Neutrophil (primary cell): ENCODE data around the gene CHODL.

Experiments used
- H3K27ac ChIP-seq: fragments of 200-600 bp; sonication (generic); 2 replicates; pipeline ENCODE4 v1.5.1; 2016; ENCODE audit warnings: mild to moderate bottlenecking, moderate library complexity
- H3K27me3 ChIP-seq: fragments of 200-600 bp; sonication (generic); 2 replicates; pipeline ENCODE4 v1.6.0; 2016; ENCODE audit warnings: mild to moderate bottlenecking
- H3K36me3 ChIP-seq: fragments of 200-600 bp; sonication (generic); 2 replicates; pipeline ENCODE4 v1.5.1; 2017
- H3K4me1 ChIP-seq, 2 experiments: fragments of 200-600 bp in 1 of 2; sonication (generic) in 1 of 2; 1 replicate in 1 of 2; 2 replicates in 1 of 2; pipeline versions ENCODE4 v1.5.1 to v1.6.1; 2013 to 2016; ENCODE audit warnings: low read depth in 1 of 2, low read length in 1 of 2, mild to moderate bottlenecking in 1 of 2, moderate library complexity in 1 of 2; ENCODE audit not compliant: control insufficient read depth in 1 of 2, insufficient read depth in 1 of 2
- H3K4me3 ChIP-seq, 2 experiments: fragments of 200-600 bp in 1 of 2; sonication (generic) in 1 of 2; 1 replicate in 1 of 2; 2 replicates in 1 of 2; pipeline ENCODE4 v1.5.1; 2013 to 2016; ENCODE audit warnings: low read depth in 1 of 2, low read length in 1 of 2, mild to moderate bottlenecking in 1 of 2, moderate library complexity in 1 of 2
- H3K9me3 ChIP-seq: fragments of 200-600 bp; sonication (generic); 2 replicates; pipeline ENCODE4 v1.5.1; 2016
- TF ChIP-seq, protein P1 (sequence below): fragments of 200-600 bp; sonication (generic); IDR thresholded peaks from 2 replicates; pipeline ENCODE4 v1.5.1; 2016; ENCODE audit warnings: antibody characterized with exemption

Gene CHODL

GRCh38 chr21:18228060-18228739, 16.4 kb upstream of the CHODL start:
- Histone ChIP-seq H3K27me3 (no peaks in the 10 kb centered on the region), H3K27ac (no peak overlapping the region), H3K36me3 (no peaks in the 10 kb centered on the region), H3K9me3 (no peaks in the 10 kb centered on the region), H3K4me3 (no peak overlapping the region), H3K4me1 (no peaks in the 10 kb centered on the region)
- TF ChIP-seq, protein P1, sequence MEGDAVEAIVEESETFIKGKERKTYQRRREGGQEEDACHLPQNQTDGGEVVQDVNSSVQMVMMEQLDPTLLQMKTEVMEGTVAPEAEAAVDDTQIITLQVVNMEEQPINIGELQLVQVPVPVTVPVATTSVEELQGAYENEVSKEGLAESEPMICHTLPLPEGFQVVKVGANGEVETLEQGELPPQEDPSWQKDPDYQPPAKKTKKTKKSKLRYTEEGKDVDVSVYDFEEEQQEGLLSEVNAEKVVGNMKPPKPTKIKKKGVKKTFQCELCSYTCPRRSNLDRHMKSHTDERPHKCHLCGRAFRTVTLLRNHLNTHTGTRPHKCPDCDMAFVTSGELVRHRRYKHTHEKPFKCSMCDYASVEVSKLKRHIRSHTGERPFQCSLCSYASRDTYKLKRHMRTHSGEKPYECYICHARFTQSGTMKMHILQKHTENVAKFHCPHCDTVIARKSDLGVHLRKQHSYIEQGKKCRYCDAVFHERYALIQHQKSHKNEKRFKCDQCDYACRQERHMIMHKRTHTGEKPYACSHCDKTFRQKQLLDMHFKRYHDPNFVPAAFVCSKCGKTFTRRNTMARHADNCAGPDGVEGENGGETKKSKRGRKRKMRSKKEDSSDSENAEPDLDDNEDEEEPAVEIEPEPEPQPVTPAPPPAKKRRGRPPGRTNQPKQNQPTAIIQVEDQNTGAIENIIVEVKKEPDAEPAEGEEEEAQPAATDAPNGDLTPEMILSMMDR = no peak

DNA sequence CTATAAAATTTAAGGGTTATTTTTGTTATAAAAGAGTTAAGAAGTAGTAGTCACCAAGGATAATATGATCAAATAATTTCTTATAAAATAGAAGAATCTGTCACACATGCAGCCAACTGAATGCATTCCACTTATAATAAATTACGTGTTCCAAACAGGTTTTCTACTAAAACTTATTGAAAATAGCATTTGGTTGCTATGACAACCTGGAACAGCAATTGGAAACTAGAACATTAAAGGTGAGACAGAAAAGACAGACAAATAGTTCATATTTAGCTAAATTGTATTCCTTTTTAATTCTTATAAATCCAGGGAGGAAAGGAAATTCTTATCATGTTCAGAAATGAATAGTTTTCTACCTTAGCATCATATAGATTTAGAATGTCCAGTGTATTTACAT, 9.1 kb upstream of the CHODL start:
- H3K4me1 ChIP-seq = no peaks in the 10 kb centered on the region
- no peaks in the 10 kb centered on the region for H3K9me3 ChIP-seq
- no peaks in the 10 kb centered on the region for H3K27me3 ChIP-seq
- no peak overlapping the region for H3K4me3 ChIP-seq
- TF ChIP-seq, protein P1 = no peak
- no peak overlapping the region for H3K27ac ChIP-seq
- no peaks in the 10 kb centered on the region for H3K36me3 ChIP-seq

DNA sequence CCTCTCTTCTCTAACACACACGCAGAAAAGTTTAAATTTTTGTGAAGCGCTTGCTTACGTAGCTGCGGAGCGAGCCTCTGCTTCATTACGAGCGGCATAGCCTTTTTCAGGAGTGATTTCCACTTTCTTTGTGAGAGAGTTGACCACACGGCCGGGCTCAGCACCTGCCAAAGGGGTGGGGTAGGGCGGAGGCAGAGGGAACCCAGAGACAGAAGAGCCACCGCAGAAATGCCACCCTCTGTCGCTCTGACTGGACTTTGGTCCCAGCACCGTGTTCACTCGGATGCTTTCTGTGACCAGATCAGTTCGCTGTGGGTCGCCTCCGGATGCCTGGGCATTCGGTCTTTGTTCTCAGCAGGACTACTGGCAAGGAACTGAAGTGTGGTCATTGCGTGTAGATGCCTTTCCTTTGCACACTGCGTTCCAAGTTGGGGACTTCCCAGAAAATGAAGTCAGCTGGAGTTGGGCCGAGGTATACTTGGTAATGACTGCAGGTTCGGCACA, 883 bp downstream of the CHODL start:
- Histone ChIP-seq H3K36me3 (no peaks in the 10 kb centered on the region), H3K27me3 (peaks cover 56% of the 10 kb centered on the region), H3K27ac (no peak overlapping the region), H3K9me3 (no peaks in the 10 kb centered on the region), H3K4me1 (no peaks in the 10 kb centered on the region), H3K4me3 (no peak overlapping the region)
- TF ChIP-seq, protein P1 = no peak

DNA sequence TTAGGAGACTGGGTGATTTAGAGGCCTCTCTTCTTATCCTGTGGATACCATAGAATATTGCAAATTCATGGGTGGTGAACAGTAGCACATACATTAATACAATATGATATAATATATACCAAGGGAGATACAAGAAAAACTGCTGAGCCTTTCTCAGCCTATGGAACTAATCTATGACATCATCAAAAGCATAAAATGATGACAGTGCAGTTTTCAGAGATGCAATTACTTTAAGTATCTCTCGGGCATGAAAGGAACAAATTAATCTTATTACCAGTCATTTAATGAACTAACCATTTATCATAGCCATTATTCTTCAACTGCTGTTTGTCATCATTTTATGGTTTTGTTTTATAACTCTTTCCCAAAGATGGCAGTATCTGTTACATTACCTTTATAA, 3.5 kb downstream of the CHODL start:
- peaks cover 51% of the 10 kb centered on the region for H3K27me3 ChIP-seq
- H3K36me3 ChIP-seq = no peaks in the 10 kb centered on the region
- H3K4me3 ChIP-seq = no peak overlapping the region
- TF ChIP-seq, protein P1 = no peak
- no peaks in the 10 kb centered on the region for H3K9me3 ChIP-seq
- H3K27ac ChIP-seq = no peak overlapping the region
- H3K4me1 ChIP-seq = no peaks in the 10 kb centered on the region

- H3K27ac ChIP-seq = no peak overlapping the region
- TF ChIP-seq, protein P1 = no peak
- peaks cover 36% of the 10 kb centered on the region for H3K27me3 ChIP-seq
- no peak overlapping the region for H3K4me3 ChIP-seq
- H3K9me3 ChIP-seq = no peaks in the 10 kb centered on the region
- no peaks in the 10 kb centered on the region for H3K4me1 ChIP-seq
- no peaks in the 10 kb centered on the region for H3K36me3 ChIP-seq
Measured at GRCh38 chr21:18249672-18250071, 5.0 kb downstream of the CHODL start.
